HG03439 (cell line): Measurements from ENCODE around the gene MBD4.
"Not testable (repeated sequence)": the region's sequence is repeated elsewhere in the genome, so short reads cannot be mapped to it uniquely, and the experiment has no call there.

Experiments used
- ATAC-seq: cut with Tn5 transposase; IDR thresholded peaks from one replicate; pipeline ENCODE4 v1.9.1; 2021; ENCODE audit warnings: mild to moderate bottlenecking, moderate library complexity; ENCODE audit not compliant: unreplicated experiment

Gene MBD4

GRCh38 chr3:129384594-129385323 lies 55.0 kb downstream of the MBD4 start:
- no peak for ATAC-seq

DNA sequence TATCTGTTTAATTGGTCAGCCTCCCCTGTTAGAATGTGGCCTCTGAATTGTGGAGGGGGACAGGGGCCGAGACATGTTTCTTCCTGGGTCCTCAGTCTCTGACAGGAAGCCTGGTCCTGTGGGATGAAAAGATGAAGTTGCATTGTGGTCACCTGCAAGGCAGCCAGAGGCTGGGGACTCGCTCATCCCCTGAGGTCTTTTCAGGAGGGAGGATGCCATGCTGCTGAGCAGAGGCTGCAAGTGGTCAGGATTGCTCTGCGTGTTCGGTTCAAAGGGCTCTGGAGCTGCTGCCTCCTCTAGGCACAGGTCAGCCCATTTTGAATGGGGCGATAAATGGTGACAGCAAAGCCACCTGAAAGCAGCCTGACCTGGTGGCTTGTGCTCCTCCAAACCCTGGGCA lies 55.6 kb downstream of the MBD4 start:
- not testable (repeated sequence) for ATAC-seq

DNA sequence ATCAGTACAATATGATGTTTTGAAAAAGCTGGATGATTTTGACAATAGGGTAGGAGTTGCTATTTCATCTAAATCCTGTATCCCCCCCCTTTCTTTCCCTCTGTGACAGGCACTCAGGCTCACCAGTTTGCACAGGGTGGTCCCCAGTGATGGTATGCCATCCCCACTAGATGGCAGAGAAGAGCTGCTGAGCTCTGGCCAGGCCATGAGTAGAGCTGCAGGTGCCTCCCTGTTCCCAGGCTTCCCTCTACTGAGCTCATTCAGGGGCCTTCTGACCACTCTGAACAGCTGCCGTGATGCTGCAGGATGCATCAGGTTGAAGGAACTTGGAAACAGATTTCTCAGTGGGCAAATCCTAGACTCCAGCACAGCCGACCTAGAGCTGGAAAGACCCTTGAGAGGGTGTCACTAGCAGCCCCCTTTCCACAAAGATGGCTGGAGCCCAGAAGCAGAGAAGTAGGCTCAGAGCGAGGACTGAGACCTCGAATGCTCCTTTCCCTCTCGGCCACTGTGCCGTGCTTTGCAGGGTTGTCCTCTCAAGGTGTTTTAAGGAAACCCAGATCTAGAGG lies 56.4 kb downstream of the MBD4 start:
- no peak for ATAC-seq

DNA sequence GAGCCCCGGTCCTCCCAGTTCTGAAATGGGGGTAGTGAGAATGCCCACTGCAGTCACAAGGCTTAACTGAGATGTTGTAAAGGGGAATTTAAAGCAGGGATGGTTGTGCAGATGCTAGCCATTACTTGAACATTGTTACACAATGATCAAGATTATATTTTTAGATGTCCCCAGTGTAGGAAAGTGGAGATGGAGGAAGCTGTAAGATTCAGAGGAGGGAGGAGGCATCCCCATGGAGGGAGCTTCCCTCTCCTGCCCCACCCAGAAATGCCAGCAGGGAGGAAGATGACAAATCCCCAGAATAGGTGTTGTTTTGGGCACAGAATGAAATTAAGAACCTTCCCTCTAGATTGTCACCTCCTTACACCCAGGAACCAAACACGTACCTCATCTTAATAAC lies 57.4 kb downstream of the MBD4 start:
- no peak for ATAC-seq
